ENCODE data around the gene PRG2.
"Not testable (repeated sequence)": the region's sequence is repeated elsewhere in the genome, so short reads cannot be mapped to it uniquely, and the experiment has no call there.

The PRG2 gene

DNA sequence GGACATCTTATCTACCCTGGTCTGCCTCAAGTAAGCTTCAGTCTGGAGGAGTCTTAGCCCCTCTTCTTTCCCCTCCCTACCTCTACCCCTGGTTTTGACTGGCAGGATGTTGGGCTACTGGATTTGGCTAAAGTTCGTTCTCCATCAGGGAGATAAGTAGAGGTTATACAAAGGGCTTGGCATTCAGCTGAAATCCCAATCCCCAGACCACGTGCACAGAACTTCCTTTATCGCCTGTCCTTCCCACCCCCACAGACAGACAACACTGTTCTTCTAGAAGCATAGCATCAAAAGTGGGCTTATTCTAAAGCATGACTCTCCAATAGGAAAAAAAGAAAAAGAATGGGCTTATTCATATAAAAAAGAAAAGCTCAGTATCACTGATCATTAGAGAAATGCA lies 17.3 kb downstream of the PRG2 start:
- H3K36me3 Mint-ChIP-seq: no peaks in the 10 kb centered on the region
- H3K4me1 Mint-ChIP-seq: no peaks in the 10 kb centered on the region
- peaks cover 39% of the 10 kb centered on the region for H3K27me3 Mint-ChIP-seq
- no peaks in the 10 kb centered on the region for H3K9me3 Mint-ChIP-seq
- no peak overlapping the region for H3K4me3 Mint-ChIP-seq
- H3K27ac Mint-ChIP-seq: no peak overlapping the region
- no peak for ATAC-seq

DNA sequence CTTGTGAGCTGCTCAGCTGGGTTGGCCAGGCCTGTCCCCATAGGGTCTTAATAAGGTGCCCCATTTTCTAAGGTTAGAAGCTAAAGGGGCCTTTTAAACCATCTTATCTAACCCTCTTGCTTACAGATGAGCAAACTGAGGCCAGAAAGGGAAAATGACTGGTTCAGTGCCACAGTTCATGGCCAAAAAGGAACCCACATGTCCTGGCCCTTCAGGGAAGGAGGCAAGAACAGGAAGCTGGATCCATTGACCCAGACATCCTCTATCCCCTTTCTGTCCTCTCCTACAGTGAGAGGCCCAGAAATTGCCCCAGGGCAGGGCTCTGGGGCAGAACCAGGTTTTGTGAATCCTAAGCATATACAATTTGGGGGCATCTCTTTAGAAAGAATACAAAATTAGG lies 19.5 kb downstream of the PRG2 start:
- ATAC-seq: no peak
- Mint-ChIP-seq H3K27me3 (peaks cover 41% of the 10 kb centered on the region), H3K9me3 (no peaks in the 10 kb centered on the region), H3K4me3 (no peak overlapping the region), H3K36me3 (no peaks in the 10 kb centered on the region), H3K4me1 (no peaks in the 10 kb centered on the region), H3K27ac (no peak overlapping the region)

DNA sequence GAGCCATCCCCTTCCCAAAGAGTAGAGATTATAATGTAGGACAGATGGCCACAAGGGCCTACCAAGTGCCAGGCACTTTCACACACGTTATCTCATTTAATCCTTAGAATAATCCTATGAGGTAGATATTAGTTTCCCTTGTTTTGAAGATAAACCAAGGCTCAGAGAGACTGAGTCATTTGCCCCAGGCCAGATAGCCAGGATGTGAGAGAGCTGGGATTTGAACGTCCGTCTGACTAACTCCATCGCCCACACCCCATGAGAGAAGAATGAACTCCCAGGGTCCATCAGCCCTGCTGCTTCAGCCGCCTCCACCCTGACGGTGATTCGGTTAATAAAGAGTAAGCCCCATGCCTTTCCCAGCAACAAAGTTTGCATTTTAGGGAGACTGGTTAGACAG lies 20.2 kb downstream of the PRG2 start:
- no peaks in the 10 kb centered on the region for H3K4me1 Mint-ChIP-seq
- H3K4me3 Mint-ChIP-seq: no peak overlapping the region
- no peak overlapping the region for H3K27ac Mint-ChIP-seq
- no peaks in the 10 kb centered on the region for H3K9me3 Mint-ChIP-seq
- no peak for ATAC-seq
- H3K36me3 Mint-ChIP-seq: no peaks in the 10 kb centered on the region
- peaks cover 46% of the 10 kb centered on the region for H3K27me3 Mint-ChIP-seq

DNA sequence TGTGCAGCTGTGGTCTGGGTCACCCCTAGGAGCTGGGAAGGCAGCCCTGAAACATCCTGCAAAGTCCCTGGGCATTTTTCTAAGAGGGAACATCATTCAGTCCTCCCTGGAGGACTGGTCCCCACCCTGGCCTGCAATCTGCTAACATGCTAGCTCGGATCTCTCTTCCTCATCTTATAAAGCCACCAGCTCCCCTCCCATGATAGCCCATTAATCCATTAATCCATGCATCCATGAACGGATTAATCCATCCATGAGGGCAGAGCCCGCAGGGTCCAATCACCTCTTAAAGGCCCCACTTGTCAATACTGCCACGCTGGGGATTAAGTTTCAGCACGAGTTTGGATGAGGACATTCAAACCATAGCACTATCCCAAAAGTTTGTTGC lies 21.6 kb downstream of the PRG2 start:
- peaks cover 60% of the 10 kb centered on the region for H3K27me3 Mint-ChIP-seq
- no peak for ATAC-seq
- no peaks in the 10 kb centered on the region for H3K9me3 Mint-ChIP-seq
- H3K4me3 Mint-ChIP-seq: no peak overlapping the region
- no peak overlapping the region for H3K27ac Mint-ChIP-seq
- no peaks in the 10 kb centered on the region for H3K36me3 Mint-ChIP-seq
- no peaks in the 10 kb centered on the region for H3K4me1 Mint-ChIP-seq

DNA sequence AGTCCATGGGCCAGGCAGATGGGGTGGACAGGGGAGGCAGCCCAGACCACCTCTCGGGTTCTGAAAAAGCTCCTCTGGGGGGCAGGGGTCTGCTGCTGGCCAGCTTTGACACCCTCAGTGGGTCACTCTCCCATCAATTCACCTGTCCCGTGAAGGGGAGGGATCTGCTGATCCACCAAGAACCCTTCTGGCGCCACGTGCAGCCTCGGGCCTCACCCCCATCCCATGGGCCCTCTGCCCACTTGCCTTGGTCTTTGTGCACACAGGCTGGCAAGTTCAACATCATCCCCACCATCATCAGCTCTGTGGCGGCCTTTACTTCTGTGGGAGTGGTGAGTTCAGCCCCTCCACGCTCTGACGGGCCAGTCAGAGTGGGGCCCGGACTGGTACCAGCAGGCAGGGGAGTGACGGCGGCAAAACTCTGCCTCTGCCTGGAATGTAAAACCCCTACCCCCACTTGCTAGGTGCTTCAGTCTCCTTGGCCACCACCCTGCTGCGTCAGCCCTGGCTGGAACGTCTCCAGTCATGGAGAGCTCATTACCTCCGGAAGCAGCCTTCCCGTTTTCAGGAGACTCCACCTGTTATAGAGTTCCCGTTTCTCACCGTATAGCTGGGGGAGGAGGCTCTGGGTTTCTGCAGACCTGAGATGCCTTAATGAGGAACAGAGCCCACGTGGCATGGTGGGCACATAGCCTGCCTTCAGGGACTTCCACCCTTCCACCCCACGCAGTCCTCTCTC lies 22.2 kb downstream of the PRG2 start:
- no peaks in the 10 kb centered on the region for H3K9me3 Mint-ChIP-seq
- ATAC-seq: no peak
- H3K4me3 Mint-ChIP-seq: no peak overlapping the region
- no peaks in the 10 kb centered on the region for H3K36me3 Mint-ChIP-seq
- no peak overlapping the region for H3K27ac Mint-ChIP-seq
- no peaks in the 10 kb centered on the region for H3K4me1 Mint-ChIP-seq
- H3K27me3 Mint-ChIP-seq: peaks cover 66% of the 10 kb centered on the region

DNA sequence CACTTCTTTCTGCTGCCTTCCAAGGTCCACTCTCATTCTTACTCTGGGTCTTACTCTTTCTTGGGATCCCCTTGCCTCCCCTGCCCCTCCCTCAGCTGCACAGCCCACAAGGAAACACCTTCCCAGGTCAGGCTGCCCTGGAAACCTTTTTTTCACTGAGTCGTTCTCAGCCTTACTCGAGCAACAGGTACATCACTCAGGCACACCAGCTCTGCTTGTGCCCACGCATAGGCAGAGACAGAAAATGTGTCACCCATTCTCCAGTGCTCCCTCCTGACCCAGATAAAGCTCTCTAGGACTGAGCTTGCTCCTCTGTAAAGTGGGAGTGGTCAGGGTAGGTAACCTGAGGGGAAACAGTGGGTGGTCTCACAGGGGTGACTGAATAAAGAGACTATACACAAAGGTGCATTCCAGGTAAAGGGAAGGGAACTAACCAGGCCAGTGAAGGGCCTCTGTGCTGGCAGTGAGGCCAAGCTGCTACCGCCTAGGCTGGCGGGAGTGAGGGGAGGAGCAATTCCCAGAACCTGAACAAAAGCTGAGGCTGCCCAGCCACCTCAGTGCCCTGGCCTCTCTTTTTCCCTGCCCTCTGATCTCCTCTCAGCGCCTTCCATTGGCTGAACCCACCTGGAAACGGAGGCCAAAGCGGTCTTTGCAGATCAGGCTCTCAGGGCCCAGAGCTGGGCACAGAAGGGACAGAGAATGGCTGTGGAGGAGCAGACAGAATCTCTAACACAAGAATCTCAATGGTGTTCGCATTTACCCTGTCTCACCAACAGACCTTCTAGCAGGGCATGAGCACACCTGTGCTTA lies 25.4 kb downstream of the PRG2 start:
- Mint-ChIP-seq H3K4me3 (no peak overlapping the region), H3K4me1 (no peaks in the 10 kb centered on the region), H3K9me3 (peaks cover 3% of the 10 kb centered on the region), H3K36me3 (no peaks in the 10 kb centered on the region), H3K27me3 (peaks cover 75% of the 10 kb centered on the region), H3K27ac (no peak overlapping the region)
- no peak for ATAC-seq

DNA sequence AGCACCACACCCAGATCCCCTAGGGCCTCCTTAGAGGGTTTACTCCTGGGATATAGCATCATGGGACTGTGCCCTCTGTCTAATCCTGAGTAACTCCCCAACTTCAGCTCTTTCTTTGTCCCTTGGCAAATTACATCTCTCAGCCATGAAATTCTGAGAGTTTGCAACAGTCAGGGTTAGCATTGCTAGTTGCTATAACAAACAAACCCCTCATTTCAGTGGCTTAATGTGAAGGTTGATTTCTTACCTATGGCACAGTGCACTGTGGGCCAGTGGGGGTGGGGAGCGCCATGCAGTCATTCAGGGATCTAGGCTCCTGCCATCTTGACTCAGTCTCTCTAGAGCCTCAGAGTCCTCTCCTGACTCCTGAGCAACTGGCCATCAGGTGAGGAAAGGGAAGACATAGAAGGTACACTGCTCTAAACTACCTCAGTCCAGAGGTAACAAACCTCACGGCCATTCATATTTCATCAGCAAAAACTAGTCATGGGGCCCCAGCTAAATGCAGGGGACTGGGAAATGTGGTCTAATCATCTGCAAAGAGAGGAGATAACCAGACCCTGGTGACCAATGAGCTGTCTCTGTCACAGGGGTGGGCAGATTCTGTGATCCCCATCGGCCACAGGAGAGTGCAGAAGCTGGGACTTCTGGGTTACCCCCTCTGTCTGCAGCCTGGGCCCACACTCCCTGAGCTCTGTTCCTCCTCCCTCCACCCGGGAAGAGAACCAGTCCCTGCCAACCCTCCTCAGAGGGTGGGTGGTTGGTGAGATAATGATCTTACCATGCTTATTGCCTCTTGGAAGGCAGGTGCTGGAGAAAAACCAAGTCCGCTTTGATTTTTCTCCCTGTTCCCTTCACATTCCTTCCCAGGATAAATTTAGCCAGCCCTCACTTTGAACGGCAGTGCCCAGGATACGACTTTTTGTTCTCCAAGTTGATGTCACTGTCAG lies 27.0 kb downstream of the PRG2 start:
- no peak for ATAC-seq
- Mint-ChIP-seq H3K36me3 (no peaks in the 10 kb centered on the region), H3K27me3 (peaks cover 60% of the 10 kb centered on the region), H3K4me1 (no peaks in the 10 kb centered on the region), H3K27ac (no peak overlapping the region), H3K9me3 (peaks cover 3% of the 10 kb centered on the region), H3K4me3 (no peak overlapping the region)

DNA sequence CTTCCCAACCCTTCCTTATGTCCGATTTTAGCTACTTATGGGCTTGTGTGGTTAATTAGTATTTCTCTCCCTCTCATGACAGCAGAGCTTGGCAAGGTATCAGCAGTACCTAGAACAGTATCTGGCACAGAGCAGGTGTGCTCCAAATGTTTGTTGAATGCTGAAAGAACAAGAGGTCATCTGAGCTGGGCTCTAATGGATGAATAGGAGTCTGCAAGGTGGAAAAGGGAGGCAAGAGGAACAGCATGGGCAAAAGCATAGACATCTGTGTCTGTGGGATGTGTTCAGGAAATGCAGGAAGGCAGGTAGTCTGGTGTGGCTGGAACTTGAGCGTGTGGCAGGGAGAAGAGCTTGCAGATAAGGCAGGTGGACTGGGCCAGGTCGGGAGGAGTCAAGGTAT lies 28.5 kb downstream of the PRG2 start:
- no peak for ATAC-seq
- Mint-ChIP-seq H3K27me3 (peaks cover 52% of the 10 kb centered on the region), H3K4me3 (no peak overlapping the region), H3K4me1 (no peaks in the 10 kb centered on the region), H3K36me3 (no peaks in the 10 kb centered on the region), H3K27ac (no peak overlapping the region), H3K9me3 (peaks cover 3% of the 10 kb centered on the region)

DNA sequence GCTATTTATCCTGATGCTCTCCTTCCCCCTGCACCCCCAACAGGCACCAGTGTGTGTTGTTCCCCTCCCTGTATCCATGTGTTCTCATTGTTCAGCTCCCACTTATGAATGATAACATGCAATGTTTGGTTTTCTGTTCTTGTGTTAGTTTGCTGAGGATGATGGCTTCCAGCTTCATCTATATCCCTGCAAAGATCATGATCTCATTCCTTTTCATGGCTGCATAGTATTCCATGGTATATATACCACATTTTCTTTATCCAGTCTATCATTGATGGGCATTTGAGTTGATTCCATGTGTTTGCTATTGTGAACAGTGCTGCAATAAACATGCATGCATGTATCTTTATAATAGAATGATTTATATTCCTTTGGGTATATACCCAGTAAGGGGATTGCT lies 29.0 kb downstream of the PRG2 start:
- not testable (repeated sequence) for H3K27ac Mint-ChIP-seq, H3K4me3 Mint-ChIP-seq, H3K36me3 Mint-ChIP-seq, H3K9me3 Mint-ChIP-seq, ATAC-seq, H3K4me1 Mint-ChIP-seq
- H3K27me3 Mint-ChIP-seq: peaks cover 48% of the 10 kb centered on the region

DNA sequence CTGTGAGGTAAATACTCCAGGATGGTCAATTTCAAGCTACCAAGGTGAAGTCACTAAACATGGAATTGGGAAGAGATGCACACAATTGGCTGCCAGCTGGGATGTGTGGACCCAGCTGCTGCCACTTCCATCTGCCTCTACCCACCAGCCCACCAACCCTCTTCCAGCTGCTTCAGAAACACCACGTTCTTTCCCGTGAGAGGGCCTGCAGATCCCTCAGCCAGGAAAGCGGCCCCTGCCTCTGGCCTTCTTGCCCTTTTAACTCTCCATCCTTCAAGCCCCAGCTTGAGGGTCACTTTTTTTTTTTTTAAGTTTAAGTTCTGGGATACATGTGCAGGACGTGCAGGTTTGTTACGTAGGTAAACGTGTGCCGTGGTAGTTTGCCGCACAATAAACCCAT lies 29.5 kb downstream of the PRG2 start:
- Mint-ChIP-seq H3K9me3 (peaks cover 3% of the 10 kb centered on the region), H3K4me3 (no peak overlapping the region), H3K27me3 (peaks cover 50% of the 10 kb centered on the region), H3K27ac (no peak overlapping the region), H3K4me1 (no peaks in the 10 kb centered on the region), H3K36me3 (no peaks in the 10 kb centered on the region)
- ATAC-seq: no peak

DNA sequence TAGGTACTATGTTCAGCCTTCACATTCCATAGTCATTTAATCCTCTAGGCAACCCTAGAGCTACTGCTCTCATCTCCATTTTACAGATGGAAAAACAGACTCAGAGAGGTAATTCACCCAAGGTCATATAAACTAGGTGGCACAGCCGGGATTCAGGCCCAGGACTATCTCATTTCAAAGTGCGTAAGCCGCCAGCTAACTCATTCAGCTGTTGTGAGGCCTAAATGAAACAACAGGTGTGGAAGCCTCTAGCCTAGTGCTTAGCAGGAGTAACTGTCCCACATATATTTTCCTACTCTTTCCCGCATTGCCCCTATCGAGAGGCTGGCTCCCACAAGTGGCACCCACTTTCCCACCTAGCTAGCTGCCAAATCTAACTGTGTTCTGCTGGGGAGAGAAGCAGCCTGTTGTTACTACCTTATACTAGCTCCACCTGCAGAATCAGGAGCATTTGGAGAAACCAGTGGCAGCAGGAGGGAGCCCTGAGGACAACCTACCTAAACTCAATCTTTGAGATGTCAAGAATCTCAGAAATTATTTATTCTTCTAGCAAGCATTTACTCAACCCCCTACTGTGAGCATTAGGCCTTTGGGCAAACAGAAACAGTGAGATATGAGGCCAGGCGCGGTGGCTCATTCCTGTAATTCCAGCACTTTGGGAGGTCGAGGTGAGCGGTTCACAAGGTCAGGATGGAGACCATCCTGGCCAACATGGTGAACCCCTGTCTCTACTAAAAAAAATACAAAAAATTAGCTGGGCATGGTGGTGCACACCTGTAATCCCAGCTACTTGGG lies 30.4 kb downstream of the PRG2 start:
- peaks cover 53% of the 10 kb centered on the region for H3K27me3 Mint-ChIP-seq
- no peak for ATAC-seq

DNA sequence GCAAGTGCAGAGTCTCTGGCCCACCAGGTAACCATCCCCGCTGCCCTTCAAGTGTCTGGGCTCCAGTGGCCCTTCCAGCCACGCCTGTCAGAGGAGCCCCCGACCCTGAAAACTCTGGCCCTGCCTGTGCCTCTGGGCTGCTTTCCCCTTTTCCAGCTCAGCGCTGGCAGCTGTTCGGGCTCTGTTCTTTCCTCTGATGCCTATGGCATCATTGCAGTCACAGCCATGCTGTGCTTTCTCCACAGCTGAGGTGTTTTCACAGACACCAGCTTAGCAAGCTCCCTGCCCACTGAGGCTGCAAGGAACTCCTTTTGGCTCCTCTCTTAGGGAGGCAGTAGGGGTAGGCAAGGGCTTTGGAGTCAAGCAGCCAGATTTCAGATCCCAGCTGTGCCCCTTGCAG lies 31.1 kb downstream of the PRG2 start:
- H3K36me3 Mint-ChIP-seq: no peaks in the 10 kb centered on the region
- no peak for ATAC-seq
- H3K27ac Mint-ChIP-seq: no peak overlapping the region
- H3K27me3 Mint-ChIP-seq: peaks cover 53% of the 10 kb centered on the region
- peaks cover 3% of the 10 kb centered on the region for H3K9me3 Mint-ChIP-seq
- no peaks in the 10 kb centered on the region for H3K4me1 Mint-ChIP-seq
- no peak overlapping the region for H3K4me3 Mint-ChIP-seq

More for the DNA sequence above, 30.4 kb downstream of the PRG2 start:
- Mint-ChIP-seq H3K27ac (no peak overlapping the region), H3K4me3 (no peak overlapping the region), H3K36me3 (no peaks in the 10 kb centered on the region), H3K4me1 (no peaks in the 10 kb centered on the region), H3K9me3 (peaks cover 3% of the 10 kb centered on the region)

DNA sequence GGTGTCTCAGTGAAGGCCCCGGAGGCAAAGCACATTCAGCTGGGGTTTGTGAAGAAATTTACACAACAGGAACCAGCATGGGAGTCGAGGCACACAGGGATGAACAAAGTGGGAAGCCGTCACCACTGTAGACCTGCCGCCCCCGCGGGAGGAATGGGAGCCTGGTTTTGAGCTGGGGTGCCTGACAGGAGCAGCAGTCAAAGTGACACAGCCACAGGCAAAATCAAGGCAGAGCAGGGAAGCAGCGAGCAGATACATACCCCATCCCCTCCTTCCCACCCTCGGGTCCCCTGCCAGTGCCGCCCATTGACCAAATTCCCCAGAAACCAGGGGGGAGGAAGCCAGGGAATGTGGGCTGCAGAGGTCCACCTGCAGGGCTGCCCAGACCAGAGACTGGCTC lies 31.5 kb downstream of the PRG2 start:
- H3K4me3 Mint-ChIP-seq: no peak overlapping the region
- peaks cover 3% of the 10 kb centered on the region for H3K9me3 Mint-ChIP-seq
- no peaks in the 10 kb centered on the region for H3K4me1 Mint-ChIP-seq
- H3K27me3 Mint-ChIP-seq: peaks cover 52% of the 10 kb centered on the region
- H3K36me3 Mint-ChIP-seq: no peaks in the 10 kb centered on the region
- no peak overlapping the region for H3K27ac Mint-ChIP-seq
- ATAC-seq: no peak

DNA sequence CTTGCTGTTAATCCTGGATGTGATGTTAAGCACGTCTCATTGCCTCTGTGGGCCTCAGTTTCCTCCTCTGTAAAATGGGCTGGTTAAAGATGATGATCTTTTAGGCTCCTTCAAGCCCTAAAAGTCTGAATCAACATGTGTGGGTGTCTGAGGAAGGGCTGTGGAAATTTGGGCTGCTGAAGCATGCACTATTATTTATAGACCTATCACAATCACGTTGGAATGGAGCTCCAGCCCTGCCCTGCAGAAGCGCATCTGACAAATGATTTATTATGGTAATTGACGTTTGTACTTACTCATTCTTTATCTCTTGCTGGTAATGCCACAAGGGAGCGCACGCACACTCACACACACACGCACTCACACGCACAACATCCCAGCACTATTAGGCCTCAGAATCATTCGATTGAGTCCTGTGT lies 31.9 kb downstream of the PRG2 start:
- no peak for ATAC-seq
- Mint-ChIP-seq H3K4me1 (no peaks in the 10 kb centered on the region), H3K27me3 (peaks cover 48% of the 10 kb centered on the region), H3K9me3 (peaks cover 3% of the 10 kb centered on the region), H3K4me3 (no peak overlapping the region), H3K27ac (no peak overlapping the region), H3K36me3 (no peaks in the 10 kb centered on the region)

DNA sequence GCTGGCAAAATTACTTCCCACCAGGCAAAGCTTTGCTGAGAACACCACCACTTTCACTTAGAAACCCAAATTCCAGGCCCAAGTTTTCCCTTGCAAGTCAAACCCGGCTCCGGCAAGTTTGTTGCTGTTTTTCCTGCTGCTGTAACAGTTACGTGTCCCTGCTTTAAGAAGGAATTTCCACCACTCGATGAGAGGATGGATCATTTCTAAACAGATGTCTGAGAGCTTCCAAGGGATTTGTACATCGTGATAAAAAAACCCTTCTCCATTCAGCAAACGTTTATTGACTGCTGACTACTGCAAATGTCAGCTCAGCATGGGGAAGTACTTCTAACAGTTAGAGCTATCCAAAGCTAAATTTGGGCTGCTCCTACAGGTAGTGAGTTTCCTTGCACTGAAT lies 32.6 kb downstream of the PRG2 start:
- ATAC-seq: no peak
- Mint-ChIP-seq H3K4me3 (no peak overlapping the region), H3K9me3 (peaks cover 3% of the 10 kb centered on the region), H3K4me1 (no peaks in the 10 kb centered on the region), H3K27ac (no peak overlapping the region), H3K36me3 (no peaks in the 10 kb centered on the region), H3K27me3 (peaks cover 41% of the 10 kb centered on the region)
